HG03378 (cell line): ENCODE results near the gene CLEC2D.
A peak's percentile ranks its signal among the peaks of the same experiment; 100 is the strongest.
"Not testable (repeated sequence)": the region's sequence is repeated elsewhere in the genome, so short reads cannot be mapped to it uniquely, and the experiment has no call there.

Experiments
- ATAC-seq: cut with Tn5 transposase; IDR thresholded peaks from one replicate; pipeline ENCODE4 v1.9.1; 2021; ENCODE audit warnings: mild to moderate bottlenecking, moderate library complexity; ENCODE audit not compliant: unreplicated experiment

The CLEC2D gene

DNA sequence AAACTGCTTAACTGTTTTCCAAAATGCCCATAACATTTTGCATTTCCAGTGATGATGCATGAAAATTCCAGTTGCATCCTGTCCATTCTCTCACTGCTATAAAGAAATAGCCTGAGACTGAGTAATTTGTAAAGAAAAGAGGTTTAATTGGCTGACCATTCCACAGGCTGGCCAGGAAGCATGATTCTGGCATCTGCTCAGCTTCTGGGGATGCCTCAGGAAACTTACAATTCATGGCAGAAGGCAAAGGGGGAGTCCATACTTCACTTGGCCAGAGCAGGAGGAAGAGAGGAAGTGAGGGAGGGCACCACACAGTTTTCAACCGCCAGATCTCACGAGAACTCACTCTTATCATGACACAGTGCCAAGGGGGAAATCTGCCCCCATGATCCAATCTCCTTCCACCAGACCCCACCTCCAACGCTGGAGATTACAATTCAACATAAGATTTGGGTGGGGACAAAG lies 18.2 kb upstream of the CLEC2D start:
- no peak for ATAC-seq

DNA sequence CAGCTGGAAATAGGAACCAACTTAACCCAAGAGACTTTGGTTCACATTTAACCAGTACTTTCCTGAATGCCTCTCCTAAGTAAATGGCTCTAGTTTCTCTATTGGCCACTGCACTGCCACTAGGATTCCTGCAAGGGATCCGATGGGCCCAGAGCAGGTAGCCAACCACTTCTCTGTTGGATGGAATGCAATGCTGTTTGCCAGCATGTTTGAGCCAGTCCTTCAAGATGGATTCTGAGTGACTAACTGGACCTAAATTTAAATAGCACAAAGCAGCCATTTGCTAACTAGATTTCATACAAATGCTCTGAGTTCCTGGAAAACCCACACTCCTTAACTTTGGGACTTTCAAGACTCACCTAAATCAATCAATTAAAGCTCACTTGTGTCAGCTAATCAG lies 9.5 kb upstream of the CLEC2D start:
- no peak for ATAC-seq

DNA sequence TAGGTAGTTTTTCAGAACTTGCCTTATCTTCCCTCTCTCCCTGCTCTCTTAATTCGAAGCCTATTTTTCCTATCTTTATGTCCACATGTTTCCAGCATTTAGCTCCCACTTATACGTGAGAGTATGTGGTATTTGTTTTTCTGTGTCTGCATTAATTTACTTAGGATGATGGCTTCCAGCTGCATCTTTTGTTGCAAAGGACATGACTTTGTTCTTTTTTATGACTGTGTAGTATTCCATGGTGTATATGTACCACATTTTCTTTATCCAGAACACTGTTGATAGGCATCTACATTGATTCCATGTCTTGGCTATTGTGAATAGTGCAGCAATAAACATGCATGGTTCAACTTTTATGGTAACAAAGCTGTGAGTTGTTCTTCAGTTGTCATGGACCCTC lies 7.8 kb upstream of the CLEC2D start:
- no peak for ATAC-seq

DNA sequence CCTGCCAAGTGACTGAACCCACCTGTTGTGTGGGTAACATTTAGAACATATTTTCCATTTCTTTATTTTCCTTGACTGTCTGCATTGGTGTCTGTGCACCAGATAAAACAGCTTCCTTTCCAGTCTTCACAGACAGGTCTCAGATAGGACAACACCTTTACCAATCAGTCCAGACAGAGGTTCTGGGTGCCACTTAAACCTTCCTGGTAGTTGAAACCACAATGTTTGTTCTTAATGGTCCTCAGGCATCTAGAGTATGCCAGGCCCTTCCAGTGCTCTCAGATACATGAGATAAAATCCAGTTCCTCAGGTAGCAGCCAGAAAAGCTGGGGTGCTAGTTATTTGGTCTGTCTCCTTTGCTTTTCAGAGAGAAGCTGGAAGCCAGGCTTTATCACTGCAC lies 7.0 kb upstream of the CLEC2D start:
- no peak for ATAC-seq

DNA sequence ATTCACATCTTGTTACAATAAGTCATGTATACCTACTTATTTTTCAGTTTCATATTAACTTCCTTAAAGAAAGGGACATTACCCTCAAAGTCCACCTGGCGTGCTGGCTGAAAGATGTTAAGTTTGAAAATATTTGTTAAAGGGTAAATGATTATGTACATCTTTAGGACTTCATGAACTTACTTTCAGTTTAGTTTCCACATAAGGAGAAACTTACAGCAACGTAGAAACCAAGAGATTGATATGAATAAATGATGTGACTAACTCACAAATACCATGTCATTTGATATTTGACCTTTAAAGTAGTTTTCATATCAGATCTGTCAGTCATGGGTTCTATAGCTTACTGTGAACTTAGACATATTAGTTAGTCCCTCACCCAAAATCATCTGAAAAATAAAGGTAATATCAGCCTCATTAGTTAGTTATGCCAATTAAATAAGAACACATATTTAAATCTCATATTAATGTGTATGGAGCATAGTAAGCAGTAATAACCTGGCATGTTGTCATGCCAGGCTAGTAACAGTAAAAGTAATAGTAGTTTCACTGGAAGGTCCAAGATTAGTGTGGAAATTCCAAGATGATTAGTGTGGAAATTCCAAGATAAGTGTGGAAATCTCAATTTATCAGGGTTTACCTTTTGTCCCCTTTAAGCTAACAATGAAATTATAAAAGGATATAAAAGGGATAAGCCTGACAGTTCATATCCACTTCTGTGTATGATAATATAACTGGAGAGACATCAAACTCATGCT lies 1.9 kb upstream of the CLEC2D start:
- peak; percentile 48 for ATAC-seq

DNA sequence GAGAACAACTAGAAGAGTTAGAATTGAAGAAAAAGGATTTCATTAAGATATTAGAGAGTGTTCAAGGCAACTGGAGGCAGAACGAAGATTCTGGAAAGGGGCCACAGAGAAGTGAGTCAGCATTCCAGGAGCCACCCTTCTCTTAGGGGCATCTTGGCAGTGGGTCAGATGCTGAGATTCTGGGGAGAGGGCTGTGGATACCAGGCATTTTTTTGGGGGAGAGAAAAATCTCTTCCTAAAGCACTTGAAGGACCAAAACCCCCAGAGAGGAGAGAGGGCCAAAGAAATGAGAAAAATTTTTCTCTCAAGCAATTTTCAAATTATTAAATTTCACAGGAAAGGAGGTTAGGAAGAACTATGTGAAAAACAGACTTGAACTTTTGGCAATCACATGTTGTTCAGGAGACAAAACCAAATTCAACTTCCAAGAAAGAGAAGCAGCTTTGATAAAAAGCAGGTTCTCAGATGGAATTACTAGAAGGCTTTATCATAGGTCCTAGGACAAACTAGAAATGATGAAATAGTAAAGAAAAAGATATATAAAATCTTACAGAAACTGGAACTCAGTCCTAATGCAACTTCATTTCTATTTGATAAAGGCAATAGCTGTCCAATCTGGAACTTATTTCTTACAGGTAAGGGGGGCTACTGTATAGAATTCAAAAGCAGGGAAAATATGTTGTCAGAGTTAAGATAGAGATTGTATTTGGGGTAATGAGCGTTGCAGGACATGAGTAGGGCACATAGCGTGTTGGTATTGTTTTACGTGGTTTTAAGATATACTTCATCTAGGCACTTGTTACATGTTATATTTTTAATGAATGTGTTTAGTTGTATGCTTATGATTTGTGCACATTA lies 1.1 kb upstream of the CLEC2D start:
- ATAC-seq: no peak

DNA sequence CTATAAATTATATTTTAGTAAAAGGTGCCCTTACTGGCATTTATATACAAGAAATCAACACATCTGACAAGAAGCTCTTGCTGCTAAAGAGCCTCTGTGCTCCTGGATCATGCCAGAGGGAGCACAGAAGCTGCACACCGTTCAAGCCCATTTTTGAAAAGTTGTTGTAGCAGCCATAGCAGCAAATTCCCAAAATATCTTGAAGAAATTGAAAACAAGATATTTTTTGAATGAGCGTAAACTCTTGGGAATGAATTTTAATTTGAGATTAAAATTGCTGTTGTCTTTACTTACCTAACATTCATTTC lies 540 bp upstream of the CLEC2D start:
- no peak for ATAC-seq

DNA sequence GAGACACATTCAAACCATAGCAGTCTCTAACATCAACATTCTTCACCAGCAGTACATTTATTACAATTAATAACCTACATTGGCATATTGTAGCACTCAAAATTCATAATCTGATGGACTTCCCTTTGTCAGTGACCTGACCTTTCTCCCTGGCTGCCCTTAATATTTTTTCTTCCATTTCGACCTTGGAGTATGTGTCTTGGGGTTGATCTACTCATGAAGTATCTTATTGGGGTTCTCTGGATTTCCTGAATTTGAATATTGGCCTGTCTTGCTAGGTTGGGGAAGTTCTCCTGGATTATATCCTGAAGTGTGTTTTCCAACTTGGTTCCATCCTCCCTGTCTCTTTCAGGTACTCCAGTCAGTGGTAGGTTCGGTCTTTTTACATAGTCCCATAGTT lies 2.8 kb downstream of the CLEC2D start:
- not testable (repeated sequence) for ATAC-seq

DNA sequence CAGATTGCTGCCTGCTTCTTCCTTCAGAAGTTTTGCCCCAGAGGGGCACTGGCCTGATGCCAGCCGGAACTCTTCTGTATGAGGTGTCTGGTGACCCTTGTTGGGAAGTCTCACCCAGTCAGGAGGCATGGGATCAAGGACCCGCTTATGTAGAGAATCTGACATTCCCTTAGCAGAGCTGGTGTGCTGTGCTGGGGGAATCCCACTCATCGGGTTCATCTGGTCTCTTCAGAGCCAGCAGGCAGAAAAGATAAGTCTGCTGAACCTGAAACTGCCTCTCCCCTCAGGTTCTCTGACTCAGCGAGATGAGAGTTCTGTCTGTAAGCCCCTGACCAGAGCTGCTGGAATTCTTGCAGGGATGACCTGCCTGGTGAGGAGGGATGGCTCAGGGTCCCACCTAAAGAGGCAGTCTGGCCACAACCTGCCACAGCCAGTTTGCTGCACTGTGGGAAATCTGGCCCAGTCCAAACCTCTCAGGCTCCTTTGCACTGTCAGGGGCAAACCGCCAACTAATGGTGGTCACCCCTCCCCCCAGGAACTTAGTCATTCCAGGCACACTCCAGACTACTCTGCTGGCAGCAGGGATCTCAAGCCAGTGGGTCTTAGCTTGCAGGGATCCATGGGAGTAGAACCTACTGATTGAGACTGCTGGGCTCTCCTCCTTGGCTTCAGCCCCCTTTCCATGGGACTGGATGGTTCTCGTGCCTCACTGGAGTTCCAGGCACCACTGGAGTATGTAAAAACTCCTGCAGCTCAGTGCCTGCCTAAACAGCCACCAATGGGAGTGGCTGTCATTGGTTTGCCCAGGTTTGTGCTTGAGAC lies 4.1 kb downstream of the CLEC2D start:
- peak; percentile 37 for ATAC-seq

DNA sequence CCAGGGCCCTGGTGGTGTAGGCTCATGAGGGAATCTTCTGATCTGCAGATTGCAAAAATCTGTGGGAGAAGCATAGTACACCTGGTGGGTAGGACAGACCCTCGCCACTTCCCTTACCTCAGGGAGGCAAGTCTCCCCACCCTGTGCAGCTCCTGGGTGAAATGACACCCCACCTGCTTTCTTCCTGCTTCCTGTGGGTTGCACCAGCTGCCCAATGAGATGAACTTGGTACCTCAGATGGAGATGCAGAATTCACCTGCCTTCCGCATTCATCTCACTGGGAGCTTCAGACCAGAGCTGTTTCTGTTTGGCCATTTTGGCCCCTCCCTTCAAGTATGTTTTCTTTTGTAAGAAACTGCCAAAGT lies 4.7 kb downstream of the CLEC2D start:
- no peak for ATAC-seq

DNA sequence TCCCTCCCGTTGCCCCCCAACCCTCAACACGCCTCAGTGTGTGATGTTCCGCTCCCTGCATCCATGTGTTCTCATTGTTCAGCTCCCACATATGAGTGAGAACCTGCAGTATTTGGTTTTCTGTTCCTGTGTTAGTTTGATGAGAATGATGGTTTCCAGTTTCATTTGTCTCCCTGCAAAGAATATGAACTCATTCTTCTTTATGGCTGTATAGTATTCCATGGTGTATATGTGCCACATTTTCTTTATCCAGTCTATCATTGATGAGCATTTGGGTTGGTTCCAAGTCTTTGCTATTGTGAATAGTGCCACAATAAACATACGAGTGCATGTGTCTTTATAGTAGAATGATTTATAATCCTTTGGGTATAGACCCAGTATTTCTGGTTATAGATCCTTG lies 13.0 kb downstream of the CLEC2D start:
- not testable (repeated sequence) for ATAC-seq

DNA sequence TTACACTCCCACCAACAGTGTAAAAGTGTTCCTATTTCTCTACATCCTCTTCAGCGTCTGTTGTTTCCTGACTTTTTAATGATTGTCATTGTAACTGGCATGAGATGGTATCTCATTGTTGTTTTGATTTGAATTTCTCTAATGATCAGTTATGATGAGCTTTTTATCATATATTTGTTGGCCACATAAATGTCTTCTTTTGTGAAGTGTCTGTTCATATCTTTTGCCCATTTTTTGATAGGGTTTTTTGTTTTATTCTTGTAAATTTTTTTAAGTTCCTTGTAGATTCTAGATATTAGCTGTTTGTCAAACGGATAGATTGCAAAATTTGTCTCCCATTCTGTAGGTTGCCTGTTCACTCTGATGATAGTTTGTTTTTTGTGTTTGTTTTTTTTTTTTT lies 13.4 kb downstream of the CLEC2D start:
- ATAC-seq: not testable (repeated sequence)

DNA sequence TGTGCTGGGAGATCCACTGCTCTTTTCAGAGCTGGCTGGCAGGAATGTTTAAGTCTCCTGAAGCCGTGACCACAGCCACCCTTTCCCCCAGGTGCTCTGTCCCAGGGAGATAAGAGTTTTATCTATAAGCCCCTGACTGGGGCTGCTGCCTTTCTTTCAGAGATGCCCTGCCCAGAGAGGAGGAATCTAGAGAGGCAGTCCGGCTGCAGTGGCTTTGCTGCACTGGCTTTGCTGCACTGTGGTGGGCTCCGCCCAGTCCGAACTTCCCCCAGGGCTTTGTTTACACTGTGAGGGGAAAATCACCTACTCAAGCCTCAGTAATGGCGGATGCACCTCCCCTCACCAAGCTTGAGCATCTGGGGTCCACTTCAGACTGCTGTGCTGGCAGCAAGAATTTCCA lies 15.9 kb downstream of the CLEC2D start:
- not testable (repeated sequence) for ATAC-seq

DNA sequence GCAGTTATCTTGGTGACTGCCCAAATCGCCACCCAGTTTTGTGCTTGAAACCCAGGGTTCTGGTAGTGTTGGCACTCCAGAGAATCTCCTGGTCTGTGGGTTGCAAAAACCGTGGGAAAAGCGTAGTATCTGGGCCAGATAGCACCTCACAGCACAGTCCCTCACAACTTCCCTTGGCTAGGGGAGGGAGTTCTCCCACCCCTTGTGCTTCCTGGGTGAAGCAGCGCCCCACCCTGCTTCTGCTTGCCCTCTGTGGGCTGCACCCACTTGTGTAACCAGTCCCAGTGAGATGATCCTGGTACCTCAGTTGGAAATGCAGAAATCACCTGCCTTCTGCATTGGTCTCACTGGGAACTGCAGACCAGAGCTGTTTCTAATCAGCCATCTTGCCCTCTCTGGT lies 16.4 kb downstream of the CLEC2D start:
- ATAC-seq: no peak

DNA sequence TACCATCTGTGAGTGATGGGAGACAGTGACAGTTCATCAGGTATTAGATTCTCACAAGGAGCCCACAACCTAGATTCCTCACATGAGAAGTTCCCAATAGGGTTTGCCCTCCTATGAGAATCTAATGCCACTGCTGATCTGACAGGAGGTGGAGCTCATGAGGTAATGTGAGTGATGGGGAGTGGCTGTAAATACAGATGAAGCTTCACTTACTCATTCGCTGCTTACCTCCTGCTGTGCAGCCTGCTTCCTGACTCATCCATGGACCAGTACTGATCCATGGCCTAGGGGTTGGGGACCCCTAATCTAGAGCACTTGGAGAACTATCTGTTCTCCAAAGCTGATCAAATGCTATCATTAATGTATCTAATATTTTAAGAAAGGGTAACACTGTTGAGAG lies 17.7 kb downstream of the CLEC2D start:
- ATAC-seq: no peak

DNA sequence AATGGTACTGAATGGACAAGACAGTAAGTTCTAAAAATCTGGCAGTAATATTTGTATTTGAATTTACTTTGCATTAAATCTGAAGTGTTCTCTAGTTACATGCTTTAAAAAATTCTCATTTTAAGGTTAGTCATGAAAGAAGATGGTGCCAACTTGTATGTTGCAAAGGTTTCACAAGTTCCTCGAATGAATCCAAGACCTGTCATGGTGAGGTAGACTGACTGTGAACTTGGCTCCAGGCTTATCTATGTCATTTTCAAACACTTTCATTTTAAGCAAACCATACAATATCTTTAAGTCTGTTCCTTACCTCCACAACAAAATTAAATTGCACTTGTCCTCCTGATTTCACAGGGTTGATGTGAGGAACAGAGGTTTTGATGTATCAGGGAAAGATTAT lies 23.4 kb downstream of the CLEC2D start:
- ATAC-seq: no peak

DNA sequence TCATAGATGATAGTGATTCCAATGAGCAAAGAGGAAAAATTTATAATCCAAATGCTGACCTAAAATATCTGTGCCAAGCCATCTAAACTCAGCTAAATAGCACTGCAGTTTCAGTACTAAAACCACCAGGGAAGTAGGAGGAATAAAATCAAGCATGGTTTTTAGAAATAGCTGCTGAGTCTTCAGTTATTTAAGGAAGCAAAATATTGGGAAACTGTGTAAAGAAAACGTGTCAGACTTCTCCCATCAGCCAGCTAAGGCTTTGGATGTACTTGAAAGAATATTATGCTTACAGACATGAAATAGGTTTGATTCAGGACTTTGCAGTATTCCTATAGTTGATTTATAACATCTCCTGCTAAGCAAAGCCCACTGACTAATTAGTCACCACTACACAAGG lies 24.7 kb downstream of the CLEC2D start:
- no peak for ATAC-seq

DNA sequence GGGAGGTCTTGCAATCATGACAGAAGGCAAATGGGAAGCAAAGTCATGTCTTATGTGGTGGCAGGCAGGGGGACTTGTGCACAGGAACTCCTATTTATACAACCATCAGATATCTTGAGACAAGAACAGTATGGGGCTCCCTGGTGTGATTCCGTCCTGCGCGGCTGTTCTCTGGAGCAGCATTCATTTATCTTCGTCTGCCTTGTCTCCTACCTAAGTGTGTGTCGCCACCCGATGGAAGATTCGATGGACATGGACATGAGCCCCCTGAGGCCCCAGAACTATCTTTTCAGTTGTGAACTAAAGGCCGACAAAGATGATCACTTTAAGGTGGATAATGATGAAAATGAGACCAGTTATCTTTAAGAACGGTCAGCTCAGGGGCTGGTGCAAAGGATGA lies 25.6 kb downstream of the CLEC2D start:
- ATAC-seq: not testable (repeated sequence)

DNA sequence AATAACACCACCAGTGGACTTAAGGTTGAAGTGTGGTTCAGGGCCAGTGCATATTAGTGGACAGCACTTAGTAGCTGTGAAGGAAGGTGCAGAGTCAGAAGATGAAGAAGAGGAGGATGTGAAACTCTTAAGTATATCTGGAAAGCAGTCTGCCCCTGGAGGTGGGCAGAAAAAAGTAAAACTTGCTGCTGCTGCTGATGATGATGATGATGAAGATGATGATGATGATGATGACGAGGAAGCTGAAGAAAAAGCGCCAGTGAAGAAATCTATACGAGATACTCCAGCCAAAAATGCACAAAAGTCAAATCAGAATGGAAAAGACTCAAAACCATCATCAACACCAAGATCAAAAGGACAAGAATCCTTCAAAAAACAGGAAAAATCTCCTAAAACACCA lies 26.1 kb downstream of the CLEC2D start:
- ATAC-seq: not testable (repeated sequence)

DNA sequence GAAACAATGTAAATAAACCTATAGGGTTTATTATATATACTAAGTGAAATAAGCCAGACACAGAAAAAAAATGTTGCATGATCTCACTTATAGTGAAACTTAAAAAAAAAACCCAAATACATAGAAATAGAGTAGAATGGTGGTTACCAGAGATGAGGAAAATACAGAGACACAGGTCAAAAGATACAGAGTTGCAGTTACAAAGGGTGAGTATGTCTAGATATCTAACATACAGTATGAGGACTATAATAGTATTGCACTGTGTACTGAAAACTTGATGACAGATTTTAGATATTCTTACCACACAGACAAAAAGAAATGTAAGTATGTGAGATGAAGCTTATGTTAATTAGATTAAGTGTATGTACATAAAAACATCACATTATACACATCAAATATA lies 28.1 kb downstream of the CLEC2D start:
- ATAC-seq: no peak

DNA sequence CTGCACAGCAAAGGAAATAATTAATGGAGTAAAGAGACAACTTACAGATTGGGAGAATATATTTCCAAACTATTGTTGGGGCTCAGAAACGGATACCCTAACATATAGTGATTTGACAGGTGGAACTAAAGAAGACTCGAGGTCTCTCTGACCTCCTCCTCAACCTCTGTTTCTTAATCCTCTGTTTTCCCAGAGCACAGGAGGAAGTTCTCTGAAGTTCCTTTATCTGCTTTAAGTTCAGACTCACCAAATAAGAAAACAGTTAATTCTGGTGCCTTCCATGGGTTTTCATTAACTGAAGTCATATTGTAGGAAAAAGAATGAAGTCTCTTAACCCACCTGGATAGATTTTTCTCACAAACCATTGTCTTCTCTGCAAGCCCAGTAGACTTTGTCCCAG lies 29.2 kb downstream of the CLEC2D start:
- ATAC-seq: no peak
